ENCODE results near the gene OR5AL1. TPM values are rescaled to one million over a fixed set of nuclear protein-coding genes. Genes with fewer than 3 reads are reported as not detected.
"Not testable (repeated sequence)": the region's sequence is repeated elsewhere in the genome, so short reads cannot be mapped to it uniquely, and the experiment has no call there.

The OR5AL1 gene
- not detected for polyA plus RNA-seq (2013)

DNA sequence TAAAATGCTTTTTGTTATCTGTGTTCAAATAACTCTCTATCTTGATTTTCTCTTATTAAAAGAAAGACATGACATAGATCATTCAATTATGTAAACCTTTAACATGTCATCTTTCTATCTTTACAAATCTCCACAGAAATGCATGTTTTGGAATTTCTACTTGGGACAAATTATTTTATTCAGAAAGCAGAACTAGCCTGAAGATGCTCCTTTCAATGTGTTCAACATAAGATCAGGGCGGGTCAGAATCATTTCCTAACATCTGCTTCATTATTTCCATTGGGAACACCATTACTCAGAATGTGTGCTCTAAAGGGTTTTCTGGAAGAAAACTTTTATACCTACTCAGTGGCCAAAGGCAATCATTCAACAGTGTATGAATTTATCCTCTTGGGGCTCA is at the start of gene OR5AL1:
TSS of gene OR5AL1 (plus strand) at position 301 of the 400 bp plus-strand sequence.
- no peak within 1 kb of the TSS for H3K27ac ChIP-seq (ENCODE audit: insufficient read depth in 1 of 2, low read depth in 1 of 2, low read length in 2 of 2, poor library complexity in 1 of 2, severe bottlenecking in 2 of 2)
- H3K36me3 ChIP-seq (ENCODE audit: control insufficient read depth in 4 of 4, insufficient read depth in 4 of 4, low read length in 3 of 4): no peaks in the 10 kb centered on the region
- WGBS (ENCODE audit: insufficient coverage): no CpG with 5 or more reads among the region's 1 CpG
- ChIA-PET POLR2A (no interaction called here), CTCF (no interaction called here)
- H3K9me3 ChIP-seq (ENCODE audit: control extremely low read depth in 1 of 5, control insufficient read depth in 4 of 5, insufficient read depth in 2 of 5, low read depth in 1 of 5, low read length in 4 of 5): no peaks in the 10 kb centered on the region
- no peak for DNase-seq
- H3K4me1 ChIP-seq (ENCODE audit: control extremely low read depth in 1 of 4, control insufficient read depth in 4 of 4, insufficient read depth in 4 of 4, low read length in 3 of 4): no peaks in the 10 kb centered on the region
- no peak within 1 kb of the TSS for H3K4me3 ChIP-seq (ENCODE audit: control insufficient read depth in 1 of 7, extremely low read depth in 1 of 7, insufficient read depth in 4 of 7, low read depth in 2 of 7, low read length in 6 of 7)
- H3K27me3 ChIP-seq (replicated peaks in 2 of 5; ENCODE audit: control insufficient read depth in 4 of 5, insufficient read depth in 5 of 5, low read length in 4 of 5): no peaks in the 10 kb centered on the region

DNA sequence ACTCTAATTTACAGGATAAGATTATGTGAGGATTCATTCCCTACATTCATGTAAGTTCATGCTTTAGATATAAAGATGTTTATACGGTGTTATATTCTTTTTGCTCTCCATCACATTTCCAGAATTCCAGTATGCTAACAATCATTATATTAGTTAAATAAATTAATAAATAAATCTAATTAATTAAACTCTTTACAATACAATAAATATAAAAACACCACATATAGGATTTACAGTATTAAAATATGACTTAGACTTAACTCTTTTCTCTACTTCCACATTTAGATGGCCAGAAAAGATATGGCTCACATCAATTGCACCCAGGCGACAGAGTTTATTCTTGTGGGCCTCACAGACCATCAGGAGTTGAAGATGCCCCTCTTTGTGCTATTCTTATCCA is 37.2 kb upstream of the OR5AL1 start, which contains the start of gene OR8U1:
TSS of gene OR8U1 (plus strand) at position 301 of the 400 bp plus-strand sequence. CDS start at position 301, 0 bp downstream.
- H3K4me3 ChIP-seq (ENCODE audit: control insufficient read depth in 1 of 7, extremely low read depth in 1 of 7, insufficient read depth in 4 of 7, low read depth in 2 of 7, low read length in 6 of 7): no peak within 1 kb of the TSS
- H3K27me3 ChIP-seq (replicated peaks in 2 of 5; ENCODE audit: control insufficient read depth in 4 of 5, insufficient read depth in 5 of 5, low read length in 4 of 5): no peaks in the 10 kb centered on the region
- H3K36me3 ChIP-seq (ENCODE audit: control insufficient read depth in 4 of 4, insufficient read depth in 4 of 4, low read length in 3 of 4): no peaks in the 10 kb centered on the region
- CTCF ChIA-PET: no interaction called here
- H3K27ac ChIP-seq (ENCODE audit: insufficient read depth in 1 of 2, low read depth in 1 of 2, low read length in 2 of 2, poor library complexity in 1 of 2, severe bottlenecking in 2 of 2): no peak within 1 kb of the TSS
- POLR2A ChIA-PET: no interaction called here
- H3K9me3 ChIP-seq (ENCODE audit: control extremely low read depth in 1 of 5, control insufficient read depth in 4 of 5, insufficient read depth in 2 of 5, low read depth in 1 of 5, low read length in 4 of 5): no peaks in the 10 kb centered on the region
- WGBS (ENCODE audit: insufficient coverage): 61% methylated on average over 1 of the region's 2 CpGs
- DNase-seq: no peak
- no peaks in the 10 kb centered on the region for H3K4me1 ChIP-seq (ENCODE audit: control extremely low read depth in 1 of 4, control insufficient read depth in 4 of 4, insufficient read depth in 4 of 4, low read length in 3 of 4)

DNA sequence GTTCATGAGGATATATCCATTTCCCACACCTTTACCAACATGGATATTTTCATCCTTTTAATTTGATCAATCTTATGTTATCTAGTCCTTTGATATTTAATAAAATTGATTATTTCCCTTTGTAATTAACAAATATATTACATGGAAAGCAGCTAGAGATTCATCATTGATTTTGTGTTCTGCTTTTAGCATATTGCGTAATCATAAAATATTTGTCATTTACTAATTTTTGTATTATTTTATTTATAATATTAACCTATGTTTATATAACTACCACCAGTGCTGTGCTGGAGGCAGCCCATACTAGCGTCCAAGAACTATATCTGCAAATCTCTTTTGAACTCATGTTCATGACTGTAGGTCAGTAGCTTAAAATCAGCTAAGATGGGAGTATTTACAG is 32.4 kb upstream of the OR5AL1 start:
- no peak overlapping the region for H3K27ac ChIP-seq (ENCODE audit: insufficient read depth in 1 of 2, low read depth in 1 of 2, low read length in 2 of 2, poor library complexity in 1 of 2, severe bottlenecking in 2 of 2)
- ChIA-PET CTCF (no interaction called here), POLR2A (no interaction called here)
- no peak for DNase-seq
- no CpG with 5 or more reads among the region's 2 CpGs for WGBS (ENCODE audit: insufficient coverage)
- no peaks in the 10 kb centered on the region for H3K9me3 ChIP-seq (ENCODE audit: control extremely low read depth in 1 of 5, control insufficient read depth in 4 of 5, insufficient read depth in 2 of 5, low read depth in 1 of 5, low read length in 4 of 5)
- no peaks in the 10 kb centered on the region for H3K36me3 ChIP-seq (ENCODE audit: control insufficient read depth in 4 of 4, insufficient read depth in 4 of 4, low read length in 3 of 4)
- H3K4me1 ChIP-seq (ENCODE audit: control extremely low read depth in 1 of 4, control insufficient read depth in 4 of 4, insufficient read depth in 4 of 4, low read length in 3 of 4): no peaks in the 10 kb centered on the region
- H3K27me3 ChIP-seq (replicated peaks in 2 of 5; ENCODE audit: control insufficient read depth in 4 of 5, insufficient read depth in 5 of 5, low read length in 4 of 5): no peaks in the 10 kb centered on the region
- no peak overlapping the region for H3K4me3 ChIP-seq (ENCODE audit: control insufficient read depth in 1 of 7, extremely low read depth in 1 of 7, insufficient read depth in 4 of 7, low read depth in 2 of 7, low read length in 6 of 7)

DNA sequence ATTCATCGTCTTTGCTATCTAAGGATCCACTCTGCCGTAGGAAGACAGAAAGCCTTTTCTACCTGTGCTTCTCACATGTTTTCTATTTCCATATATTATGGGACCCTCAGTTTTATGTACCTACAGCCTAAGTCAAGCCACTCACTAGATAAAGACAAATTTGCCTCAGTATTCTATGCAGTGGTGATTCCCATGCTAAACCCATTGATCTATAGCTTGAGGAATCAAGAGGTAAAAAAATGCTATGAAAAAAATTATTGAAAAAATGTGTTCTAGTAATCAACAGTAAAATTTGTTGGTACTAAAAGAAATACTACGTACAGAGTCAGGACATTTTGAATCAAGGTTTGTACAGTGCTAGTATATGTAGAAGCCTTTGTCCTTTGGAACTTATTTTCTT is 18.1 kb upstream of the OR5AL1 start:
- CTCF ChIA-PET: no interaction called here

DNA sequence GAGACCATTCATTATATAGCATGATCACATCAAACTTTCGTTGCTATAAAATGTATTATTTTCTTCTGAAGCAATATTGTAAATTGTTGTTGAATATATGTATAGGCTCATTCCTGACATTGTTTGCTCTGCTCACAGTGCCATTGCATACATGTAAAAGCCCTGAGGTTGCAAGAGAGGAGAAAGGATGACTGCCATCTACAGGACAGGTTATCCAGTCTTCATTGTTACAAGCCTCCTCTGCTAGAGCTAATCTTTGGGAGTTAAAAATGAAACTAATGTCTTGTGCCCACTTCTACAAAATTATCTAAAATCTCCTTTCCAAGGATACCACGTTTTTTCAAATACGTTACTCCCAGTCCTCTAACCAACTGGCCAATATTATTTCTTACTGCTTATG is 16.4 kb upstream of the OR5AL1 start:
- POLR2A ChIA-PET: no interaction called here
- no peak for DNase-seq
- Histone ChIP-seq H3K36me3 (ENCODE audit: control insufficient read depth in 4 of 4, insufficient read depth in 4 of 4, low read length in 3 of 4) (no peaks in the 10 kb centered on the region), H3K4me3 (ENCODE audit: control insufficient read depth in 1 of 7, extremely low read depth in 1 of 7, insufficient read depth in 4 of 7, low read depth in 2 of 7, low read length in 6 of 7) (no peak overlapping the region), H3K27ac (ENCODE audit: insufficient read depth in 1 of 2, low read depth in 1 of 2, low read length in 2 of 2, poor library complexity in 1 of 2, severe bottlenecking in 2 of 2) (no peak overlapping the region), H3K9me3 (ENCODE audit: control extremely low read depth in 1 of 5, control insufficient read depth in 4 of 5, insufficient read depth in 2 of 5, low read depth in 1 of 5, low read length in 4 of 5) (no peaks in the 10 kb centered on the region), H3K27me3 (replicated peaks in 2 of 5; ENCODE audit: control insufficient read depth in 4 of 5, insufficient read depth in 5 of 5, low read length in 4 of 5) (no peaks in the 10 kb centered on the region), H3K4me1 (ENCODE audit: control extremely low read depth in 1 of 4, control insufficient read depth in 4 of 4, insufficient read depth in 4 of 4, low read length in 3 of 4) (no peaks in the 10 kb centered on the region)
- WGBS (ENCODE audit: insufficient coverage): 74% methylated on average over 2 of the region's 3 CpGs
- CTCF ChIA-PET: no interaction called here

More for the DNA sequence above, 18.1 kb upstream of the OR5AL1 start:
- DNase-seq: no peak
- Histone ChIP-seq H3K4me1 (ENCODE audit: control extremely low read depth in 1 of 4, control insufficient read depth in 4 of 4, insufficient read depth in 4 of 4, low read length in 3 of 4) (no peaks in the 10 kb centered on the region), H3K36me3 (ENCODE audit: control insufficient read depth in 4 of 4, insufficient read depth in 4 of 4, low read length in 3 of 4) (no peaks in the 10 kb centered on the region), H3K9me3 (ENCODE audit: control extremely low read depth in 1 of 5, control insufficient read depth in 4 of 5, insufficient read depth in 2 of 5, low read depth in 1 of 5, low read length in 4 of 5) (no peaks in the 10 kb centered on the region), H3K27ac (ENCODE audit: insufficient read depth in 1 of 2, low read depth in 1 of 2, low read length in 2 of 2, poor library complexity in 1 of 2, severe bottlenecking in 2 of 2) (no peak overlapping the region), H3K4me3 (ENCODE audit: control insufficient read depth in 1 of 7, extremely low read depth in 1 of 7, insufficient read depth in 4 of 7, low read depth in 2 of 7, low read length in 6 of 7) (no peak overlapping the region), H3K27me3 (replicated peaks in 2 of 5; ENCODE audit: control insufficient read depth in 4 of 5, insufficient read depth in 5 of 5, low read length in 4 of 5) (no peaks in the 10 kb centered on the region)
- POLR2A ChIA-PET: no interaction called here
- WGBS (ENCODE audit: insufficient coverage): 89% methylated on average over 3 of the region's 3 CpGs

DNA sequence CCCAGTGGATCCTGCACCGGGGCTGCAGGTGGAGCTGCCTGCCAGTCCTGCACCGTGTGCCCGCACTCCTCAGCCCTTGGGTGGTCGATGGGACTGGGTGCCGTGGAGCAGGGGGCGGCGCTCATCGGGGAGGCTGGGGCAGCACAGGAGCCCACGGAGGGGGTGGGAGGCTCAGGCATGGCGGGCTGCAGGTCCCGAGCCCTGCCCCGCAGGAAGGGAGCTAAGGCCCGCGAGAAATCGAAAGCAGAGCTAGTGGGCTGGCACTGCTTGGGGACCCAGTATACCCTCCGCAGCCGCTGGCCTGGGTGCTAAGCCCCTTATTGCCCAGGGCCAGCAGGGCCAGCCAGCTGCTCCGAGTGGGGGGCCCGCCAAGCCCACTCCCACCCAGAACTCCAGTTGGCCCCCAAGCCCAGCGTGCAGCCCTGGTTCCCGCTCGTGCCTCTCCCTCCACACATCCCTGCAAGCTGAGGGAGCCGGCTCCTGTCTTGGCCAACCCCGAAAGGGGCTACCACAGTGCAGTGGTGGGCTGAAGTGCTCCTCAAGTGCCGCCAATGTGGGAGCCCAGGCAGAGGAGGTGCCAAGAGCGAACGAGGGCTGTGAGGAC is 10.5 kb upstream of the OR5AL1 start:
- H3K27ac ChIP-seq (ENCODE audit: insufficient read depth in 1 of 2, low read depth in 1 of 2, low read length in 2 of 2, poor library complexity in 1 of 2, severe bottlenecking in 2 of 2); POLR2A ChIA-PET; H3K4me1 ChIP-seq (ENCODE audit: control extremely low read depth in 1 of 4, control insufficient read depth in 4 of 4, insufficient read depth in 4 of 4, low read length in 3 of 4); H3K9me3 ChIP-seq (ENCODE audit: control extremely low read depth in 1 of 5, control insufficient read depth in 4 of 5, insufficient read depth in 2 of 5, low read depth in 1 of 5, low read length in 4 of 5); H3K4me3 ChIP-seq (ENCODE audit: control insufficient read depth in 1 of 7, extremely low read depth in 1 of 7, insufficient read depth in 4 of 7, low read depth in 2 of 7, low read length in 6 of 7); H3K36me3 ChIP-seq (ENCODE audit: control insufficient read depth in 4 of 4, insufficient read depth in 4 of 4, low read length in 3 of 4); H3K27me3 ChIP-seq (replicated peaks in 2 of 5; ENCODE audit: control insufficient read depth in 4 of 5, insufficient read depth in 5 of 5, low read length in 4 of 5); DNase-seq; CTCF ChIA-PET: not testable (repeated sequence)
- WGBS (ENCODE audit: insufficient coverage): 96% methylated on average over 27 of the region's 27 CpGs

DNA sequence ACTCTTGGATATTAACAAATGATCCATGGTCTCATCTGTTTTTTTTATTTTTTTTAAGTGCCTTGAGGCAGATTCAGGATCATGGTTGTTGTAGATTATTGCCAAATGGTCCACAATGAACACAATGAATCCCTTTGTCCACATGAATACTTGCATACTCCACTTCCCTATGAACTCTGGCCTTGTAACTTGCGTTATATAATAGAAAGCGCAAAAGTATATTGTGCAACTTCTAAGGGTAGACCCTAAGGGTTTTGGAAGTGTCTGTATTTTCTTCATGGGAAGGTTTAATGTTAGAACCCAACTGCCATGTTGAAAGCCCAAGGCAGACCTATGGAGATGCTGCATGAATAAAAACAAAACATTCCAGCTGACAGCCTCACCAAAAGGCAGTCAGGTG is 8.1 kb upstream of the OR5AL1 start:
- ChIA-PET POLR2A (no interaction called here), CTCF (no interaction called here)
- WGBS (ENCODE audit: insufficient coverage): no CpG with 5 or more reads among the region's 2 CpGs
- H3K36me3 ChIP-seq (ENCODE audit: control insufficient read depth in 4 of 4, insufficient read depth in 4 of 4, low read length in 3 of 4): no peaks in the 10 kb centered on the region
- H3K4me1 ChIP-seq (ENCODE audit: control extremely low read depth in 1 of 4, control insufficient read depth in 4 of 4, insufficient read depth in 4 of 4, low read length in 3 of 4): no peaks in the 10 kb centered on the region
- DNase-seq: no peak
- H3K4me3 ChIP-seq (ENCODE audit: control insufficient read depth in 1 of 7, extremely low read depth in 1 of 7, insufficient read depth in 4 of 7, low read depth in 2 of 7, low read length in 6 of 7): no peak overlapping the region
- no peaks in the 10 kb centered on the region for H3K27me3 ChIP-seq (replicated peaks in 2 of 5; ENCODE audit: control insufficient read depth in 4 of 5, insufficient read depth in 5 of 5, low read length in 4 of 5)
- peaks cover 0 to 5% (median 0%) of the 10 kb centered on the region in 5 experiments for H3K9me3 ChIP-seq (ENCODE audit: control extremely low read depth in 1 of 5, control insufficient read depth in 4 of 5, insufficient read depth in 2 of 5, low read depth in 1 of 5, low read length in 4 of 5)
- H3K27ac ChIP-seq (ENCODE audit: insufficient read depth in 1 of 2, low read depth in 1 of 2, low read length in 2 of 2, poor library complexity in 1 of 2, severe bottlenecking in 2 of 2): no peak overlapping the region

All from common myeloid progenitor, CD34-positive (primary cell).